Panc1 (cell line): Measurements from ENCODE around the gene AOAH. TPM values are rescaled to one million over a fixed set of nuclear protein-coding genes. Genes with fewer than 3 reads are reported as not detected.

Source experiments
- ATAC-seq: fragments of 200-7000 bp; cut with Tn5 transposase; 2 replicates; pipeline ENCODE4 v1.9.1; 2020; ENCODE audit warnings: mild to moderate bottlenecking, moderate library complexity
- BruUV-seq: library from RNA; stranded (reverse); fragments of 400-500 nt; replicated peaks from 2 replicates; lab custom pipeline; 2021; lab: Mats Ljungman, UMichigan
- CTCF ChIA-PET: fragments of 300-600 bp; sonication (Branson Sonifier 250); formaldehyde crosslinking; loops from one replicate; lab custom pipeline; 2022; ENCODE audit warnings: antibody characterized with exemption; lab: Charles Lee
- POLR2A ChIA-PET: fragments of 300-600 bp; sonication (Branson Sonifier 250); formaldehyde crosslinking; loops from one replicate; lab custom pipeline; 2022; ENCODE audit warnings: antibody characterized with exemption; lab: Charles Lee
- DNase-seq: peaks from one replicate; pipeline ENCODE4 v3.0.0-alpha.2; 2010; ENCODE audit warnings: low read depth, low spot score
- H3K27ac ChIP-seq: 2 replicates; pipeline ENCODE4 v1.5.1; 2011; ENCODE audit warnings: mild to moderate bottlenecking, low read length, inconsistent platforms
- H3K27me3 ChIP-seq: fragments of 200-500 bp; sonication (Bioruptor generic); 2 replicates; pipeline ENCODE4 v1.6.0; 2014; ENCODE audit warnings: low read length, inconsistent platforms; ENCODE audit not compliant: control insufficient read depth, insufficient read depth
- H3K36me3 ChIP-seq: fragments of 200-500 bp; sonication (Bioruptor generic); 2 replicates; pipeline ENCODE4 v1.5.1; 2014; ENCODE audit warnings: inconsistent platforms, mild to moderate bottlenecking, low read length, moderate library complexity; ENCODE audit not compliant: control insufficient read depth, insufficient read depth
- H3K4me1 ChIP-seq: 2 replicates; pipeline ENCODE4 v1.5.1; 2011; ENCODE audit warnings: inconsistent platforms, mild to moderate bottlenecking, low read length, moderate library complexity; ENCODE audit not compliant: control insufficient read depth, insufficient read depth
- H3K4me3 ChIP-seq, 2 experiments: 2 replicates each; pipeline ENCODE4 v1.5.1; 2011 to 2012; ENCODE audit warnings: low read depth in 2 of 2, low read length in 2 of 2, mild to moderate bottlenecking in 2 of 2, inconsistent platforms in 1 of 2, moderate library complexity in 1 of 2
- H3K9me3 ChIP-seq: fragments of 200-500 bp; sonication (Bioruptor generic); 2 replicates; pipeline ENCODE4 v1.5.1; 2014; ENCODE audit warnings: low read depth, mild to moderate bottlenecking, inconsistent platforms, low read length, moderate library complexity; ENCODE audit not compliant: control insufficient read depth, insufficient read depth
- POLR2AphosphoS5 ChIP-seq: IDR thresholded peaks from 2 replicates; pipeline ENCODE4 v1.6.1; 2012; ENCODE audit warnings: mild to moderate bottlenecking, low read depth, low read length, moderate library complexity
- REST ChIP-seq, 2 experiments: IDR thresholded peaks; 2 replicates each; pipeline ENCODE4 v1.6.1; 2011 to 2012; ENCODE audit warnings: low read depth in 2 of 2, control low read depth in 1 of 2, low read length in 1 of 2, mild to moderate bottlenecking in 1 of 2, moderate library complexity in 1 of 2; ENCODE audit not compliant: insufficient read depth in 1 of 2
- SIN3A ChIP-seq: IDR thresholded peaks from 2 replicates; pipeline ENCODE4 v1.6.1; 2012; ENCODE audit warnings: low read depth, mild to moderate bottlenecking, low read length, moderate library complexity, borderline replicate concordance; ENCODE audit not compliant: insufficient read depth
- TCF7L2 ChIP-seq: IDR thresholded peaks from 2 replicates; pipeline ENCODE4 v1.6.1; 2011; ENCODE audit warnings: mild to moderate bottlenecking, low read depth, low read length, inconsistent platforms
- in situ Hi-C: cut with HindIII; loops from 2 replicates; pipeline ENCODE4 v1.10.0; 2016; ENCODE audit warnings: low sequenced_read_pairs, low pct_unique_long_range_greater_than_20kb
- intact Hi-C: fragments of 100-400 bp; cut with micrococcal nuclease; formaldehyde crosslinking; loops from one replicate; pipeline ENCODE4 v1.10.0; 2022; ENCODE audit not compliant: unreplicated experiment
- total RNA-seq: library from RNA; stranded (reverse); gene quantifications from one replicate; pipeline ENCODE4 v1.2.1, GENCODE V29; 2021; ENCODE audit not compliant: unreplicated experiment
- TF ChIP-seq, protein P1 (sequence below): fragments of 450-650 bp; IDR thresholded peaks from 2 replicates; pipeline ENCODE4 v1.5.1; 2017; ENCODE audit warnings: mild to moderate bottlenecking

Gene AOAH
- total RNA-seq, 1 experiment from 2014 or later: 0.31 TPM

GRCh38 chr7:36472141-36472729 lies 252.1 kb downstream of the AOAH start:
- H3K4me3 ChIP-seq: no peak overlapping the region
- H3K36me3 ChIP-seq: no peaks in the 10 kb centered on the region
- H3K4me1 ChIP-seq: no peaks in the 10 kb centered on the region
- ATAC-seq (no peak; the same call in 1 of the 2 replicates), DNase-seq (no peak)
- CTCF ChIA-PET: interaction anchor here (0.7 to 1.3 kb wide), 3 partner anchors 207 to 710 kb away, joined by 3 to 6 read pairs (median 3); no protein-coding TSS in a partner anchor
- intact Hi-C loops: loop anchor here (5.0 kb wide), 1 partner anchor 710 kb away; no protein-coding TSS in a partner anchor
- BruUV-seq: no TSS peak
- H3K9me3 ChIP-seq: no peaks in the 10 kb centered on the region
- TF ChIP-seq REST (IDR thresholded peaks at IDR 0.05; ENCODE audit: insufficient read depth in 1 of 2, low read depth in 2 of 2, low read length in 1 of 2): no peak
- TF ChIP-seq POLR2AphosphoS5: no peak
- TF ChIP-seq, protein P1, sequence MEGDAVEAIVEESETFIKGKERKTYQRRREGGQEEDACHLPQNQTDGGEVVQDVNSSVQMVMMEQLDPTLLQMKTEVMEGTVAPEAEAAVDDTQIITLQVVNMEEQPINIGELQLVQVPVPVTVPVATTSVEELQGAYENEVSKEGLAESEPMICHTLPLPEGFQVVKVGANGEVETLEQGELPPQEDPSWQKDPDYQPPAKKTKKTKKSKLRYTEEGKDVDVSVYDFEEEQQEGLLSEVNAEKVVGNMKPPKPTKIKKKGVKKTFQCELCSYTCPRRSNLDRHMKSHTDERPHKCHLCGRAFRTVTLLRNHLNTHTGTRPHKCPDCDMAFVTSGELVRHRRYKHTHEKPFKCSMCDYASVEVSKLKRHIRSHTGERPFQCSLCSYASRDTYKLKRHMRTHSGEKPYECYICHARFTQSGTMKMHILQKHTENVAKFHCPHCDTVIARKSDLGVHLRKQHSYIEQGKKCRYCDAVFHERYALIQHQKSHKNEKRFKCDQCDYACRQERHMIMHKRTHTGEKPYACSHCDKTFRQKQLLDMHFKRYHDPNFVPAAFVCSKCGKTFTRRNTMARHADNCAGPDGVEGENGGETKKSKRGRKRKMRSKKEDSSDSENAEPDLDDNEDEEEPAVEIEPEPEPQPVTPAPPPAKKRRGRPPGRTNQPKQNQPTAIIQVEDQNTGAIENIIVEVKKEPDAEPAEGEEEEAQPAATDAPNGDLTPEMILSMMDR: no peak
- no peak for TF ChIP-seq TCF7L2
- TF ChIP-seq SIN3A: no peak
- POLR2A ChIA-PET: interaction anchor here (0.5 kb wide), 1 partner anchor 154 kb away, joined by 3 read pairs; no protein-coding TSS in a partner anchor
- H3K27me3 ChIP-seq: no peaks in the 10 kb centered on the region
- H3K27ac ChIP-seq: no peak overlapping the region
- in situ Hi-C loops: no loop called here

- H3K4me1 ChIP-seq: no peaks in the 10 kb centered on the region
- no peaks in the 10 kb centered on the region for H3K27me3 ChIP-seq
- ChIA-PET CTCF (no interaction called here), POLR2A (no interaction called here)
- BruUV-seq: no TSS peak
- H3K9me3 ChIP-seq: no peaks in the 10 kb centered on the region
- no peak for DNase-seq
- H3K4me3 ChIP-seq: no peak overlapping the region
- intact Hi-C loops: no loop called here
- no peaks in the 10 kb centered on the region for H3K36me3 ChIP-seq
- ATAC-seq: no peak
- TF ChIP-seq REST (IDR thresholded peaks at IDR 0.05; ENCODE audit: insufficient read depth in 1 of 2, low read depth in 2 of 2, low read length in 1 of 2) (no peak), TCF7L2 (no peak), POLR2AphosphoS5 (no peak), SIN3A (no peak)
- TF ChIP-seq, protein P1: no peak
- H3K27ac ChIP-seq: no peak overlapping the region
- in situ Hi-C loops: no loop called here
Observed at GRCh38 chr7:36469236-36469635, 255.1 kb downstream of the AOAH start.
